Skeletal muscle tissue (tissue), 4 donors: ENCODE results near the gene MSMB. TPM values are rescaled to one million over a fixed set of nuclear protein-coding genes. Genes with fewer than 3 reads are reported as not detected.
"Not testable (repeated sequence)": the region's sequence is repeated elsewhere in the genome, so short reads cannot be mapped to it uniquely, and the experiment has no call there.

Experiments used
- H3K27ac ChIP-seq: one replicate; pipeline ENCODE4 v1.7.0; 2013; ENCODE audit warnings: mild to moderate bottlenecking, low read depth, low read length, inconsistent platforms
- H3K27me3 ChIP-seq, 3 donors: one replicate each; pipeline ENCODE4 v1.7.0; 2013; ENCODE audit warnings: low read length in 3 of 3; ENCODE audit not compliant: control insufficient read depth in 3 of 3, insufficient read depth in 3 of 3
- H3K36me3 ChIP-seq, 3 donors: one replicate each; pipeline ENCODE4 v1.7.0; 2013; ENCODE audit warnings: low read length in 3 of 3; ENCODE audit not compliant: control insufficient read depth in 3 of 3, insufficient read depth in 3 of 3
- H3K4me1 ChIP-seq, 3 donors: one replicate each; pipeline ENCODE4 v1.7.0; 2013; ENCODE audit warnings: low read length in 3 of 3, mild to moderate bottlenecking in 3 of 3; ENCODE audit not compliant: control insufficient read depth in 3 of 3, insufficient read depth in 3 of 3
- H3K4me3 ChIP-seq, 3 donors: one replicate each; pipeline ENCODE4 v1.7.0; 2013; ENCODE audit warnings: low read length in 3 of 3
- H3K9ac ChIP-seq, 3 donors: one replicate each; pipeline ENCODE4 v1.7.0; 2013; ENCODE audit warnings: low read length in 3 of 3, mild to moderate bottlenecking in 3 of 3, moderate library complexity in 2 of 3, low read depth in 1 of 3
- H3K9me3 ChIP-seq, 3 donors: one replicate each; pipeline ENCODE4 v1.7.0; 2013; ENCODE audit warnings: low read length in 3 of 3; ENCODE audit not compliant: control insufficient read depth in 3 of 3
- total RNA-seq: library from RNA; depleted of rRNA; stranded (reverse); fragments of >200 nt; gene quantifications from one replicate; pipeline ENCODE4 v1.2.3, GENCODE V29; 2014
- donor health status: Osteomylitis.

The MSMB gene
- total RNA-seq, 1 donor from 2014 or later: not detected

- Histone ChIP-seq H3K4me1 (peaks cover 23 to 29% (median 23%) of the 10 kb centered on the region in 3 donors), H3K36me3 (peaks cover 32 to 50% (median 45%) of the 10 kb centered on the region in 3 donors), H3K9me3 (no peaks in the 10 kb centered on the region), H3K27ac (no peak overlapping the region), H3K4me3 (no peak overlapping the region), H3K9ac (no peak overlapping the region), H3K27me3 (no peaks in the 10 kb centered on the region)
Observed at GRCh38 chr10:46014683-46015405, 31.2 kb downstream of the MSMB start.

GRCh38 chr10:46014206-46014605 lies 31.9 kb downstream of the MSMB start:
- Histone ChIP-seq H3K27ac (no peak overlapping the region), H3K36me3 (peaks cover 32 to 56% (median 48%) of the 10 kb centered on the region in 3 donors), H3K27me3 (no peaks in the 10 kb centered on the region), H3K4me3 (no peak overlapping the region), H3K9me3 (no peaks in the 10 kb centered on the region), H3K9ac (no peak overlapping the region), H3K4me1 (peaks cover 17 to 24% (median 18%) of the 10 kb centered on the region in 3 donors)

- Histone ChIP-seq H3K36me3 (peaks cover 41 to 70% (median 61%) of the 10 kb centered on the region in 3 donors), H3K4me1 (peaks cover 5 to 13% (median 8%) of the 10 kb centered on the region in 3 donors), H3K9ac (no peak overlapping the region), H3K9me3 (no peaks in the 10 kb centered on the region), H3K27ac (no peak overlapping the region), H3K27me3 (no peaks in the 10 kb centered on the region), H3K4me3 (no peak overlapping the region)
Observed at GRCh38 chr10:46012746-46013145, 33.3 kb downstream of the MSMB start.

- Histone ChIP-seq H3K4me3 (no peak overlapping the region), H3K4me1 (no peaks in the 10 kb centered on the region), H3K36me3 (peaks cover 42 to 87% (median 77%) of the 10 kb centered on the region in 3 donors), H3K27me3 (no peaks in the 10 kb centered on the region), H3K27ac (no peak overlapping the region), H3K9ac (no peak overlapping the region), H3K9me3 (no peaks in the 10 kb centered on the region)
Observed at GRCh38 chr10:46006219-46006618, 39.9 kb downstream of the MSMB start.

- Histone ChIP-seq H3K36me3 (peaks cover 36 to 82% (median 75%) of the 10 kb centered on the region in 3 donors), H3K4me3 (no peak overlapping the region), H3K9me3 (no peaks in the 10 kb centered on the region), H3K9ac (no peak overlapping the region), H3K27ac (no peak overlapping the region), H3K4me1 (no peaks in the 10 kb centered on the region), H3K27me3 (no peaks in the 10 kb centered on the region)
Observed at GRCh38 chr10:46005383-46005782, 40.7 kb downstream of the MSMB start.

GRCh38 chr10:46004963-46005362 lies 41.1 kb downstream of the MSMB start:
- no peaks in the 10 kb centered on the region for H3K27me3 ChIP-seq
- H3K4me1 ChIP-seq: no peaks in the 10 kb centered on the region
- peaks cover 36 to 78% (median 73%) of the 10 kb centered on the region in 3 donors for H3K36me3 ChIP-seq
- no peak overlapping the region for H3K27ac ChIP-seq
- H3K4me3 ChIP-seq: no peak overlapping the region
- no peak overlapping the region for H3K9ac ChIP-seq
- H3K9me3 ChIP-seq: no peaks in the 10 kb centered on the region

GRCh38 chr10:46002916-46003693 lies 43.0 kb downstream of the MSMB start:
- H3K27ac ChIP-seq: no peak overlapping the region
- H3K4me3 ChIP-seq: no peak overlapping the region
- H3K9me3 ChIP-seq: no peaks in the 10 kb centered on the region
- peaks cover 32 to 66% (median 64%) of the 10 kb centered on the region in 3 donors for H3K36me3 ChIP-seq
- no peaks in the 10 kb centered on the region for H3K4me1 ChIP-seq
- H3K9ac ChIP-seq: no peak overlapping the region
- no peaks in the 10 kb centered on the region for H3K27me3 ChIP-seq

- peaks cover 28 to 66% (median 57%) of the 10 kb centered on the region in 3 donors for H3K36me3 ChIP-seq
- H3K27me3 ChIP-seq, H3K4me1 ChIP-seq, H3K9ac ChIP-seq, H3K9me3 ChIP-seq, H3K27ac ChIP-seq, H3K4me3 ChIP-seq: not testable (repeated sequence)
Observed at GRCh38 chr10:46002189-46002687, 43.8 kb downstream of the MSMB start.

GRCh38 chr10:46001187-46001756 lies 44.8 kb downstream of the MSMB start:
- Histone ChIP-seq H3K4me1 (no peaks in the 10 kb centered on the region), H3K4me3 (no peak overlapping the region), H3K27me3 (no peaks in the 10 kb centered on the region), H3K27ac (no peak overlapping the region), H3K9ac (peak overlapping the region in 1 of 3 donors; percentile 24), H3K36me3 (peaks cover 22 to 57% (median 49%) of the 10 kb centered on the region in 3 donors), H3K9me3 (no peaks in the 10 kb centered on the region)
